HG02938 (cell line): ENCODE measurements around the gene ZNF683.
"Not testable (repeated sequence)": the region's sequence is repeated elsewhere in the genome, so short reads cannot be mapped to it uniquely, and the experiment has no call there.

Source experiments
- ATAC-seq: cut with Tn5 transposase; IDR thresholded peaks from one replicate; pipeline ENCODE4 v1.9.1; 2021; ENCODE audit warnings: mild to moderate bottlenecking, moderate library complexity; ENCODE audit not compliant: unreplicated experiment

Gene ZNF683

GRCh38 chr1:26338670-26339069 is 33.9 kb downstream of the ZNF683 start:
- no peak for ATAC-seq

GRCh38 chr1:26337625-26338024 is 34.9 kb downstream of the ZNF683 start:
- no peak for ATAC-seq

- no peak for ATAC-seq
These were observed 35.4 kb downstream of the ZNF683 start for GRCh38 chr1:26337206-26337535.

GRCh38 chr1:26336477-26337205 is 35.9 kb downstream of the ZNF683 start:
- ATAC-seq = no peak

- ATAC-seq = no peak
These were observed 36.6 kb downstream of the ZNF683 start for GRCh38 chr1:26335774-26336476.

- not testable (repeated sequence) for ATAC-seq
These were observed 39.2 kb downstream of the ZNF683 start for GRCh38 chr1:26333312-26333711.

- ATAC-seq = no peak
These were observed 42.3 kb downstream of the ZNF683 start for GRCh38 chr1:26330276-26330675.

GRCh38 chr1:26329380-26329779 is 43.2 kb downstream of the ZNF683 start:
- ATAC-seq = not testable (repeated sequence)

- no peak for ATAC-seq
These were observed 44.0 kb downstream of the ZNF683 start for GRCh38 chr1:26328597-26328996.

- ATAC-seq = no peak
These were observed 44.6 kb downstream of the ZNF683 start for GRCh38 chr1:26327956-26328362.

GRCh38 chr1:26324550-26324949 is 48.0 kb downstream of the ZNF683 start:
- ATAC-seq = no peak

GRCh38 chr1:26323382-26323781 is 49.2 kb downstream of the ZNF683 start:
- no peak for ATAC-seq

GRCh38 chr1:26322042-26322331 is 50.6 kb downstream of the ZNF683 start:
- ATAC-seq = no peak

GRCh38 chr1:26321315-26322041 is 51.1 kb downstream of the ZNF683 start:
- ATAC-seq = no peak

GRCh38 chr1:26320896-26321295 is 51.7 kb downstream of the ZNF683 start:
- ATAC-seq = no peak

GRCh38 chr1:26318338-26319064 is 54.0 kb downstream of the ZNF683 start:
- no peak for ATAC-seq

- no peak for ATAC-seq
These were observed 54.8 kb downstream of the ZNF683 start, which contains the start of gene CD52 for GRCh38 chr1:26317612-26318337. Gene CD52, plus strand, starts transcription at chr1:26317958. Its CDS starts 60 bp downstream, at chr1:26318018.

- ATAC-seq = no peak
These were observed 55.4 kb downstream of the ZNF683 start for GRCh38 chr1:26317146-26317545.

- ATAC-seq = no peak
These were observed 56.4 kb downstream of the ZNF683 start for GRCh38 chr1:26315874-26316850.
